Ishikawa (cell line): ENCODE data around the gene SIX5.

Experiments used
- CEBPB ChIP-seq: IDR thresholded peaks from 2 replicates; pipeline ENCODE4 v1.6.1; 2012
- CREB1 ChIP-seq: IDR thresholded peaks from 2 replicates; pipeline ENCODE4 v1.6.1; 2012; ENCODE audit warnings: low read depth
- EGR1 ChIP-seq: IDR thresholded peaks from 2 replicates; pipeline ENCODE4 v1.6.1; 2012
- EP300 ChIP-seq: IDR thresholded peaks from 2 replicates; pipeline ENCODE4 v1.6.1; 2012; ENCODE audit warnings: borderline replicate concordance
- FOXM1 ChIP-seq: IDR thresholded peaks from 2 replicates; pipeline ENCODE4 v1.6.1; 2012; ENCODE audit warnings: low read depth, borderline replicate concordance
- MAX ChIP-seq: IDR thresholded peaks from 2 replicates; pipeline ENCODE4 v1.6.1; 2012
- NFIC ChIP-seq: IDR thresholded peaks from 2 replicates; pipeline ENCODE4 v1.6.1; 2012
- RAD21 ChIP-seq: IDR thresholded peaks from 2 replicates; pipeline ENCODE4 v1.6.1; 2012; ENCODE audit warnings: low read depth
- REST ChIP-seq: IDR thresholded peaks from 2 replicates; pipeline ENCODE4 v1.6.1; 2012; ENCODE audit warnings: low read depth, mild to moderate bottlenecking
- TAF1 ChIP-seq: IDR thresholded peaks from 2 replicates; pipeline ENCODE4 v1.6.1; 2012; ENCODE audit warnings: low read depth, mild to moderate bottlenecking
- TCF12 ChIP-seq: IDR thresholded peaks from 2 replicates; pipeline ENCODE4 v1.6.1; 2012; ENCODE audit warnings: low read depth
- TEAD4 ChIP-seq: IDR thresholded peaks from 2 replicates; pipeline ENCODE4 v1.6.1; 2012
- USF1 ChIP-seq: IDR thresholded peaks from 2 replicates; pipeline ENCODE4 v1.6.1; 2012
- YY1 ChIP-seq: IDR thresholded peaks from 2 replicates; pipeline ENCODE4 v1.6.1; 2012; ENCODE audit warnings: low read depth
- ZBTB7A ChIP-seq: IDR thresholded peaks from 2 replicates; pipeline ENCODE4 v1.6.1; 2012; ENCODE audit warnings: low read depth

The SIX5 gene

GRCh38 chr19:45763691-45764294 lies 5.3 kb downstream of the SIX5 start:
- no peak for TF ChIP-seq MAX
- TF ChIP-seq NFIC, result no peak
- TF ChIP-seq REST, result no peak
- no peak for TF ChIP-seq CREB1
- TF ChIP-seq RAD21, result no peak
- no peak for TF ChIP-seq FOXM1

- TF ChIP-seq MAX (no peak), TAF1 (no peak), YY1 (no peak), EP300 (no peak), RAD21 (no peak), TCF12 (no peak), FOXM1 (no peak), NFIC (no peak), TEAD4 (no peak), ZBTB7A (no peak)
Measured at GRCh38 chr19:45762870-45763631, 6.0 kb downstream of the SIX5 start.

GRCh38 chr19:45761714-45762113 lies 7.3 kb downstream of the SIX5 start:
- TF ChIP-seq REST (no peak), NFIC (no peak)

GRCh38 chr19:45758921-45759320 lies 10.1 kb downstream of the SIX5 start:
- TF ChIP-seq TCF12, result no peak
- no peak for TF ChIP-seq EGR1
- TF ChIP-seq TEAD4, result no peak
- no peak for TF ChIP-seq FOXM1
- TF ChIP-seq TAF1, result no peak
- no peak for TF ChIP-seq YY1
- TF ChIP-seq CREB1, result no peak
- no peak for TF ChIP-seq REST
- TF ChIP-seq NFIC, result no peak
- no peak for TF ChIP-seq MAX

- TF ChIP-seq TCF12, result no peak
- no peak for TF ChIP-seq RAD21
- no peak for TF ChIP-seq NFIC
- no peak for TF ChIP-seq CREB1
Measured at GRCh38 chr19:45757695-45758094, 11.4 kb downstream of the SIX5 start.

- TF ChIP-seq REST, result no peak
- TF ChIP-seq TAF1, result no peak
- no peak for TF ChIP-seq TCF12
- TF ChIP-seq YY1, result no peak
- TF ChIP-seq USF1, result no peak
- TF ChIP-seq FOXM1, result no peak
- TF ChIP-seq RAD21, result no peak
- TF ChIP-seq NFIC, result no peak
- TF ChIP-seq TEAD4, result no peak
- TF ChIP-seq MAX, result no peak
- no peak for TF ChIP-seq CEBPB
Measured at GRCh38 chr19:45754323-45754722, 14.7 kb downstream of the SIX5 start.
